Memory B cell (primary cell): ENCODE results near the gene AP1M1.
"Not testable (repeated sequence)": the region's sequence is repeated elsewhere in the genome, so short reads cannot be mapped to it uniquely, and the experiment has no call there.

ENCODE experiments used
- ATAC-seq: fragments of 150-1000 bp; cut with Tn5 transposase; 2 replicates; pipeline ENCODE4 v1.10.0; 2021; ENCODE audit warnings: low read depth, mild to moderate bottlenecking, moderate library complexity
- DNase-seq, 2 donors: peaks; one replicate each; pipeline ENCODE4 v3.0.0; 2022; ENCODE audit warnings: low spot score in 2 of 2
- H3K27ac Mint-ChIP-seq: one replicate; pipeline ENCODE4 v1.8.0; 2022; ENCODE audit warnings: mild to moderate bottlenecking, moderate library complexity, mixed read lengths
- H3K27me3 Mint-ChIP-seq: one replicate; pipeline ENCODE4 v1.8.0; 2022; ENCODE audit warnings: mixed read lengths
- H3K36me3 Mint-ChIP-seq: one replicate; pipeline ENCODE4 v1.8.0; 2022; ENCODE audit warnings: mild to moderate bottlenecking, mixed read lengths
- H3K4me1 Mint-ChIP-seq: one replicate; pipeline ENCODE4 v1.8.0; 2022; ENCODE audit warnings: mixed read lengths
- H3K4me3 Mint-ChIP-seq: one replicate; pipeline ENCODE4 v1.8.0; 2022; ENCODE audit warnings: mild to moderate bottlenecking, moderate library complexity, mixed read lengths
- H3K9me3 Mint-ChIP-seq: one replicate; pipeline ENCODE4 v1.8.0; 2022; ENCODE audit warnings: mixed read lengths

Gene AP1M1

DNA sequence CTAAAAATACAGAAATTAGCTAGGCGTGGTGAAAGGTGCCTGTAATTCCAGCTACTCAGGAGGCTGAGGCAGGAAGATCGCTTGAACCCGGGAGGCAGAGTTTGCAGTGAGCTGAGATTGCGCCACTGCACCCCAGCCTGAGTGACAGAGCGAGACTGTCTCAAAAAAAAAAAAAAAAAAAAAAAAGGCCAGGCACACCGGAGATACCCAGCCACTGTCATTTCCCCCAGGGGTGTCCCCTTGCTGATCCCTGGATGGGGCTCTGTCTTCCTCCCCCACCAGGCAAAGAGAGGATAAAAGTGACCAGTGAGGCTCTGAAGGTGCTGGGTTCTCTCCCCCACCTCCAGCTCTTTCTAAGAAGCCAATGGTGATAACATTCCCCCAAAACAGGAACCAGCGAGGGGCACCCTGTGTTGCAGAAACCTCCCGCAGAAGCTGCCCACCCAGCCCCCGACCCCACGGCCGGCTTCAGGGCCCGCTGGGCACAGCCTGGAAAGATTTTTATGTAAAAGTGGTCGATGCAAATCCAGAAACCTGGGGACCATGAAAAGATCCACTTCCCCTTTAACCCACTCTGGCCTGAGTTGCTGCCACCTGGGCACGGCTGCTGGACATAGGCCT, 65.5 kb downstream of the AP1M1 start:
- Mint-ChIP-seq H3K9me3 (peaks cover 4% of the 10 kb centered on the region), H3K27me3 (no peaks in the 10 kb centered on the region), H3K36me3 (no peaks in the 10 kb centered on the region), H3K4me1 (peaks cover 45% of the 10 kb centered on the region), H3K27ac (peak overlapping the region; percentile 95), H3K4me3 (peak overlapping the region; percentile 64)
- peak in 1 of 2 donors; percentile 49 for DNase-seq
- ATAC-seq: peak; percentile 19

DNA sequence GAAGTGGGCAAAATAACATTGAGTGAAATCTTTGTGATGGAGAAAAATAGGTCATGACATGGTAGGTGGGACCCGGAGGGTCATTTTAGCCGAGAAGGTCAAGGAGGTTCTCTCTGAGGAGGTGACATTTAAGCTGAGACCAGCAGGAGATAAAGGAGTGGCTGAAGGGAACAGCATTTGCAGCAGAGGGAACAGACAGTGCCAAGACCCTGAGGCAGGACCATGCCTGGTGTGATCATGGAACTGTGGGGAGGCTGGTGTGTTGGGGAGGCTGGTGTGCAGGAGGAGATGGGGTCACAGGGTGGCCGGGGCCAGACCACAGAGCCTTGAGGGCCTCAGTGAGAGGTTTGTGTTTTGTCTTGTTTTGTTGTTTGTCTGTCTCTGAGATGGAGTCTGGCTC, 67.5 kb downstream of the AP1M1 start:
- peak overlapping the region; percentile 95 for H3K27ac Mint-ChIP-seq
- no peak overlapping the region for H3K4me3 Mint-ChIP-seq

DNA sequence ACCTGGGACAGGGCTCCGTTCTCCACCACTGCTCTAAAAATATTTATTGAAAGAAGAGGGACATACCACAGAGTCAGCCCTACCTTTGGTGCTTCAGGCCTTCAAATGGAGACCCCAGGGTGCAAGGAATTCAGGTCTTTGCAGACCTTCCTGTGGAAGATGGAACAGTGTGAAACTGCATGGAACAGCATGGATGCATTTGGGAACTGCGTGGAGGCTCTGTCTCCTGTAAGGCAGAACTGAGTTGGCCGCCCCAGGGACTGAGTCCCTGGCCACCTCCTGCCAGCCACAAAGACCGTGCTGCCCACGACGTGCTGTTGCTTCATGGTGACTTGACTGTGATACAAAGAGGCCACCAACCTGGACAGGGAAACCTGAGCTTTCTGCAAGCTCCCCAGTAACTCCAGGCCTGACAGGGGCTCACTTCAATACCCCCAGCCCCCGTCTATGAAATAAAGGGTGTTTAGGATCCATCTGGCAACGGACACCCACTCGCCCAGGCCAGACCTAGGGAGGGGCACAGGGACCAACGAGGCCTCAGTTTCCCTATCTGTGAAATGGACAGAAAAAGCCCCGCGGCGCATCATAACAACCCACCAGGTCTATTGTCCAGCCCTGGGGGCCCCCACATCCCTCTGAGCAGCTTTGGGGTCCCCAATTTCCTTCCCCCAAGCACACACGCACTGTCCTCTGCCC, 68.3 kb downstream of the AP1M1 start:
- Mint-ChIP-seq H3K36me3 (no peaks in the 10 kb centered on the region), H3K27ac (peak overlapping the region; percentile 95), H3K9me3 (peaks cover 4% of the 10 kb centered on the region), H3K27me3 (no peaks in the 10 kb centered on the region), H3K4me3 (no peak overlapping the region), H3K4me1 (peaks cover 44% of the 10 kb centered on the region)
- DNase-seq (no peak), ATAC-seq (no peak)

More for the DNA sequence above, 67.5 kb downstream of the AP1M1 start:
- ATAC-seq: no peak
- DNase-seq: no peak
- peaks cover 4% of the 10 kb centered on the region for H3K9me3 Mint-ChIP-seq
- peaks cover 49% of the 10 kb centered on the region for H3K4me1 Mint-ChIP-seq
- no peaks in the 10 kb centered on the region for H3K36me3 Mint-ChIP-seq
- no peaks in the 10 kb centered on the region for H3K27me3 Mint-ChIP-seq

DNA sequence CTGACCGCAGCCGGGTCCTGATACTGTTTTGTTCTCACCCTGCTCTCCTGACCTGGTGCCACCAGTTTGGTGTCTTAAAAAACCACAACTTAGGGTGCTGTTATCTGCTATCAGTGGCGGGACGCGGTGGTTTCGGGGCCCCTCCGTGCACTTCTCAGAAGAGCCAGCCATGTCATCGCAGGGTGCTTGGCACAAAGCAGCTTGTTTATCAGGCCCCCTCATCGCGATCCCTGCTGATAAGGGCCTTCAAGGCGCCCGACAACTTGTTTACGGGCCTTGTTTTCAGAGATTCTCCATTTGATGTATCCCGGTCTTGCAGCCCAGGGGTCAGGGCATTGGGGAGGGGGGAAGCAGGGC, 68.9 kb downstream of the AP1M1 start:
- Mint-ChIP-seq H3K27me3 (no peaks in the 10 kb centered on the region), H3K4me3 (no peak overlapping the region), H3K36me3 (no peaks in the 10 kb centered on the region), H3K9me3 (peaks cover 4% of the 10 kb centered on the region), H3K27ac (peak overlapping the region; percentile 83), H3K4me1 (peaks cover 38% of the 10 kb centered on the region)
- DNase-seq (no peak), ATAC-seq (no peak)

DNA sequence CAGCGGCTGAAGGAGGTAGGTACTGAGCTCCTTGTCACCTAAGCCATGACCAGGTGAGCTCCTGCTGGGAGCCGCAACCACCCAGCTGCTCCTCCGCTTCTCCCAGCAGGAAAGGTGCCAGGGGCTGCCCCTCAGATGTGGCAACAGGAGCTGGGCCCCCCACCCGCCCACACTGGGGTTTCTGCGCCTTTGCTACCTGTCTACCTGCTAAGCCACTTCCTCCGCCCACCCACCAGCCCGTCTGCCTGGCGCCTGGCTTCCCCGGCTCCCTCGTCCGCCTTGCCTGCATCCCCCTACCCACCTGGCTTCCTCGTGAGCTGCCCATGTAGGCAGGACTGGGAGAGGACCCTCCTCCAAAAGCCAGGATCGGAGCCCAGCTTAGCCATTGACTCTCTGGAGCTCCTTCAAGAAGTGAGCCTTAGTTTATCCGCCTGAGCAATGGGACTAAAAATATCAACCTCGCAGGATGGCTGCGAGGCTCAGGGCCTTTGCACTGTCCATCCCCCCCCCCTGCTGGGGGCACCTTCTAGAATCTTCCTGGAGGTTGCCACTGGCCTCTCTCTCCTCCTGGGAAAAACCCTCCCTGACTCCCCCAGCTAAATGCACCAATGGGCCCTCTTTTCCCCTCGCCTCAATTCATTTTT, 71.1 kb downstream of the AP1M1 start:
- Mint-ChIP-seq H3K36me3 (no peaks in the 10 kb centered on the region), H3K4me3 (no peak overlapping the region), H3K27ac (peak overlapping the region; percentile 69), H3K4me1 (peaks cover 25% of the 10 kb centered on the region), H3K9me3 (peaks cover 4% of the 10 kb centered on the region), H3K27me3 (no peaks in the 10 kb centered on the region)
- ATAC-seq (no peak), DNase-seq (no peak)

DNA sequence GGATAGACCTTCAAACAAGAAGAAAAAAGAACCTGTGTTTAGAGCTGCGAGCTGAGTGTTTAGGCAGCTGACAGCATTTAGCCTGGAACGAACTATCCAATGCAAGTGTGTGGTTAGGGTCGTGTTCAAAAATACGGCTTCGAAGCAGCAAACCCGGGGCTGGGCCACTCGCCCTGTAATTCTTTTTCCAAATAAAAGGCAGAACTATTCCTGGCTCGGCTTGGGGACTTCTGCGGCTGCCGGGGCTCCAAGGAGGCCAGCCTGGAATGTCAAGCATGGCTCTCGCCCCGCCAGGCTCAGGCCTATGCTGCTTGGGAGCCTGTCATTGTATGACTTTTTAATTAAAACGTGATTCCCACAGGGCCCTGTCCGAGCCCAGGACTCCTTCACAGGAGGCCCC, 75.2 kb downstream of the AP1M1 start:
- Mint-ChIP-seq H3K36me3 (no peaks in the 10 kb centered on the region), H3K9me3 (no peaks in the 10 kb centered on the region), H3K27ac (no peak overlapping the region), H3K4me3 (no peak overlapping the region), H3K4me1 (peaks cover 15% of the 10 kb centered on the region), H3K27me3 (no peaks in the 10 kb centered on the region)
- no peak for ATAC-seq
- DNase-seq: no peak

DNA sequence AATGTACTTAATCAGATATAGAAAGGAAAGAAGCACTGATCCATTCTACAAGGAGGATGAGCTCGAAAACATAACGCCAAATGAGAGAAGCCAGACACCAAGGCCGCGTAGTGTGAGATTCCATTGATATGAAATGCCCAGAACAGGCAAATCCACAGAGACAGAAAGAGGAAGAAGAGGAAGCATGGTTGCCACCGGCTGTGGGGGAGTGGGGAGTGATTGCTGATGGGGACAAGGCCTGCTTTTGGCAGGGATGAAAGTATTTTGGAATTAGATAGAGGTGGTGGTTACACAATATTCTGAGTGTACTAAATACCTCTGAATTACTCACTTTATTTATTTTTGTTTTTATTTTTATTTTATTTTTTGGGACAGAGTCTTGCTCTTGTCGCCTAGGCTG, 76.7 kb downstream of the AP1M1 start:
- ATAC-seq: no peak
- H3K4me3 Mint-ChIP-seq: no peak overlapping the region
- no peaks in the 10 kb centered on the region for H3K36me3 Mint-ChIP-seq
- DNase-seq: no peak
- no peak overlapping the region for H3K27ac Mint-ChIP-seq
- no peaks in the 10 kb centered on the region for H3K27me3 Mint-ChIP-seq
- H3K9me3 Mint-ChIP-seq: no peaks in the 10 kb centered on the region
- H3K4me1 Mint-ChIP-seq: peaks cover 6% of the 10 kb centered on the region

DNA sequence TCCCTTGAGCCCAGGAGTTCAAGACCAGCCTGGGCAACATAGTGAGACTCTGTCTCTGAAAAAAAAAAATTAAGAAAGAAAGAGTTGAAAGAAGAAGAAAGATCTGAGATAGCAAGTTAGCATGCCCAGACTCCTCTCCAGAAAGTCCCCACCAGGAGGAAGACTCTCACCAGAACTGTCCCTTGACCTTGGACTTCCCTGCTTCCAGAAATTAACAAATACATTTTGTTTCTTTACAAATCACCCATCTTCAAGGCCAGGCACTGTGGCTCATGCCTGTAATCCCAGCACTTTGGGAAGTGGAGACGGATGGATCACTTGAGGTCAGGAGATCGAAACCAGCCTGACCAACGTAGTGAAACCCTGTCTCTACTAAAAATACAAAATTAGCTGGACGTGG, 82.6 kb downstream of the AP1M1 start:
- no peak overlapping the region for H3K27ac Mint-ChIP-seq
- DNase-seq (no peak), ATAC-seq (no peak)
- no peaks in the 10 kb centered on the region for H3K36me3 Mint-ChIP-seq
- H3K4me3 Mint-ChIP-seq: no peak overlapping the region
- no peaks in the 10 kb centered on the region for H3K27me3 Mint-ChIP-seq
- H3K4me1 Mint-ChIP-seq: peaks cover 25% of the 10 kb centered on the region
- H3K9me3 Mint-ChIP-seq: no peaks in the 10 kb centered on the region

DNA sequence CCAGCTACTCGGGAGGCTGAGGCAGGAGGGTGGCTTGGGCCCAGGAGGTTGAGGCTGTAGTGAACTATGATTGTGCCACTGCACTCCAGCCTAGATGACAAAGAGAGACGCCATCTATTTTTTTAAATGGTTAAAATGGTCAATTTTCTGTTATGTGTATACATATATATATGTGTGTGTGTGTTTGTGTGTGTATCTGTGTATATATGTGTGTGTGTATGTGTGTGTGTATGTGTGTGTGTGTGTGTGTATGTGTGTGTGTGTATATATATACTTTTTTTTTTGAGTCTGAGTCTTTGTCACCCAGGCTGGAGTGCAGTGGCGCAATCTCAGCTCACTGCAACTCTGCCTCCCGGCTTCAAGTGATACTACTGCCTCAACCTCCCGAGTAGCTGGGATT, 84.0 kb downstream of the AP1M1 start:
- H3K27ac Mint-ChIP-seq: no peak overlapping the region
- no peak for ATAC-seq

DNA sequence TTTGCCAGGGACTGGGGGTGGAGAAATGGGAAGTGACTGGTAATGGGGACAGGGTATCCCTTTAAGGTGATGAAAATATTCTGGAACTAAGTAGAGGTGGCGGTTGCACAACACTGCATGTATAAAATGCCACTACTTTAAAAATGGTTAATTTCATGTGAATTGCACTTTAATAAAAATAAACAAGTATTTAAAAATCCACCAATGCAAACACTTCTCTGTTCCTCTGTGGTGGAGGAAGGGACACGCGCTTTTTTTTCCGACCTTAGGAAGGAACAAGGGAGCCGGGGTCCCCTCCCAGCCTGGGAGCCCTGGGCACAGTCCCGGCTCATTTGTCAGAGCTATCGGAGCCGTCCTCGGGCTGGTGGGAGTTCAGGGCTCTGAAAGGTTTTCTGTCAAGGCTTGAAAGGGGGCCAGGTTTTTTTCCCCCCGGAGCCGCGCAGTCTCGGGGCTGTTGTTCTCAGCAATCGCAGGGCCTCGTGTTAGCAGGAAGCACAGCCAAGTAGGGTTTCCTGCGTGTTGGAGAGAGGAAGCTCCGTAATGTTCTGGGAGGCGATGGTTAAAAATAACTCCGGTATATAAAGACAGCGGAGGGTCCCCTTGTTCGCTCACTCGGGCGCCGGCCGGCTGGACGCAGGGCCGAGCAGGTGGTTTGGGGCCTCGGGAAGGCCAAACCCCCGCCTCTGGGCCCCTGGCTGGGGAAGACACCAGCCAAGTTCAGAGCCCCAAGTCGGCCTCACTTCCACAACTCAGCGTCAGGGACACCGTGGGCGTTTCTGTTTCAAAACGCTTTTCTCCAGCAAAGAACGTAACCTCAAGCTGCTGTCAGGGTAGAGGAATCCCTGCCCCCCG, 85.7 kb downstream of the AP1M1 start:
- H3K36me3 Mint-ChIP-seq: no peaks in the 10 kb centered on the region
- peak overlapping the region; percentile 80 for H3K27ac Mint-ChIP-seq
- H3K9me3 Mint-ChIP-seq: no peaks in the 10 kb centered on the region
- H3K4me1 Mint-ChIP-seq: peaks cover 31% of the 10 kb centered on the region
- peak in 1 of 2 donors; percentile 30 for DNase-seq
- ATAC-seq: peak; percentile 80
- H3K4me3 Mint-ChIP-seq: peak overlapping the region; percentile 52
- H3K27me3 Mint-ChIP-seq: peaks cover 4% of the 10 kb centered on the region

More for the DNA sequence above, 84.0 kb downstream of the AP1M1 start:
- H3K4me1 Mint-ChIP-seq: peaks cover 27% of the 10 kb centered on the region
- no peaks in the 10 kb centered on the region for H3K9me3 Mint-ChIP-seq
- H3K27me3 Mint-ChIP-seq: peaks cover under 1% of the 10 kb centered on the region
- no peaks in the 10 kb centered on the region for H3K36me3 Mint-ChIP-seq
- DNase-seq: no peak
- no peak overlapping the region for H3K4me3 Mint-ChIP-seq

DNA sequence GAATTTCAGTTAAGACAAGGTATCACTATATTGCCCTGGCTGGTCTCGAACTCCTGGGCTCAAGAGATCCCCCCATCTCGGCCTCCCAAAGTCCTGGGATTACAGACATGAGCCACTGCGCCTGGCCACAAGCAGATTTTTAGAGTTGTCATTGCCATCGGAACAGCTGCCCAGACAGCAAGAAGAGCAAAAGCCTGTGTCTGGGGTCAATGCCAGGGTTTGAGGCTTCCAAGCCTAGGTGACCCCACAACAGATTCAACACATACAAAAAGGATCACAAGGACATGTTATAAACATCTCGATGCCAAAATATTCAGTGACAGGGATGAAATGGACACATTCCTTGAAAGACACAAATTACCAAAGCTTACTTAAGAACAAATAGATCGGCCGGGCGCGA, 86.8 kb downstream of the AP1M1 start:
- Mint-ChIP-seq H3K27ac (no peak overlapping the region), H3K4me1 (peaks cover 31% of the 10 kb centered on the region), H3K4me3 (peak overlapping the region; percentile 35), H3K36me3 (no peaks in the 10 kb centered on the region), H3K9me3 (no peaks in the 10 kb centered on the region), H3K27me3 (peaks cover 4% of the 10 kb centered on the region)
- DNase-seq (no peak), ATAC-seq (no peak)

DNA sequence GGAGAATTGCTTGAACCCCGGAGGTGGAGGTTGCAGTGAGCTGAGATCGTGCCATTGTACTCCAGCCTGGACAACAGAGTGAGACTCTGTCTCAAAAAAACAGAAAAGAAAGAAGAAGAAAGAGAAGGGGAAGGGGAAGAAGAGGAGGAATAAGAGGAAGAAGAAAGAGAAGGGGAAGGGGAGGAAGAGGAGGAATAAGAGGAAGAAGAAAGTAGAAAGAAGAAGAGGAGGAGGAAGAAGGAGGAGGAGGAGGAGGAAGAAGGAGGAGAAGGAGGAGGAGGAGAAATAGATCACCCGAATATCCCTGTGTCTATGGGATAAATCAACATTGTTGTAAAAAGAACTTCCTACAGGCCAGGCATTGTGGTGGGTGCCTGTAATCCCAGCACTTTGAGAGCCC, 87.4 kb downstream of the AP1M1 start:
- not testable (repeated sequence) for DNase-seq, H3K27ac Mint-ChIP-seq, H3K36me3 Mint-ChIP-seq, H3K27me3 Mint-ChIP-seq, ATAC-seq, H3K9me3 Mint-ChIP-seq, H3K4me3 Mint-ChIP-seq
- H3K4me1 Mint-ChIP-seq: peaks cover 31% of the 10 kb centered on the region

DNA sequence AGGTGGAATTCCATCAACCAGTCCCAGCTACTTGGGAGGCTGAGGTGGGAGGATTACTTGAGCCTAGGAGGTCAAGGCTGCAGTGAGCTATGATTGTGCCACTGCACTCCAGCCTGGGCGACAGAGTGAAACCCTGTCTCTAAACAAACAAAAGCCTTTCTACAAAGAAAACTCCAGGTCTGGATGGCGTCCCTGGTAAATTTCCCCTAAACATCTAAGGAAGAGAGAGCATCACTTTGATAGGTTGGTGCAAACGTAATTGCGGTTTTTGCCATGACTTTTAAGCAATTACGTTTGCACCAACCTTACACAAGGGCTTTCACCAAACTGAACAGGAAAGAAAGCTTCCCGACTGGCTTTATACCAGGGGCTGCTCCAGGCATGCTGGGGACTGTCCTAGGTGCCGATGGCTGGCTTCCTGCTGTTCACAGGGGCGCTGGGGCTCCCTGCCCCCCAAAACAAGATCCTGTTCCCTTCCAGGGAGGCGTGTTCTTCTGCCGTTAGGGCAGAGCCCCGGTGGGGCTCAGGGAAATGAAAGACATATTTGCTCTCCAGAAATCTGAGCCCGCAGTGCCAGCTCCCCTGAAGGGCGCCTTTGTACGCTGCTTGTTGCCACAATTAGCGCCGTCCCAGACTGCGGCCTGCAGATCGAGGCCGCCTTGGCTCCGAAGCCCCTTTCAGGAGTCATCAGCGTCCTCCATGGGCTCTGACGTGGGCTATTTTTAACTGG, 88.2 kb downstream of the AP1M1 start:
- H3K27ac Mint-ChIP-seq: no peak overlapping the region
- no peak for ATAC-seq
- no peak overlapping the region for H3K4me3 Mint-ChIP-seq
- H3K36me3 Mint-ChIP-seq: no peaks in the 10 kb centered on the region
- no peak for DNase-seq
- H3K27me3 Mint-ChIP-seq: peaks cover 4% of the 10 kb centered on the region
- H3K4me1 Mint-ChIP-seq: peaks cover 31% of the 10 kb centered on the region
- H3K9me3 Mint-ChIP-seq: no peaks in the 10 kb centered on the region
